ENCODE data around the gene TGM2. TPM values are rescaled to one million over a fixed set of nuclear protein-coding genes. Genes with fewer than 3 reads are reported as not detected.
A peak's percentile ranks its signal among the peaks of the same experiment; 100 is the strongest.

Gene TGM2
- total and polyA plus RNA-seq, 2 donors from 2014 or later, result 44.6 to 611 TPM

GRCh38 chr20:38156280-38156679 is 8.8 kb downstream of the TGM2 start:
- Histone ChIP-seq H3K4me3 (ENCODE audit: low read length in 3 of 3) (no peak overlapping the region), H3K36me3 (ENCODE audit: control insufficient read depth in 2 of 3, insufficient read depth in 3 of 3, low read length in 3 of 3) (no peaks in the 10 kb centered on the region), H3K9ac (ENCODE audit: low read length in 3 of 3) (no peak overlapping the region), H3K27ac (ENCODE audit: low read depth in 2 of 2, low read length in 2 of 2) (peak overlapping the region in 1 of 2 donors; percentile 26), H3K27me3 (ENCODE audit: control insufficient read depth, insufficient read depth, low read length) (no peaks in the 10 kb centered on the region), H3K9me3 (ENCODE audit: control insufficient read depth in 2 of 3, insufficient read depth in 1 of 3, low read length in 3 of 3) (no peaks in the 10 kb centered on the region), H3K4me1 (ENCODE audit: control insufficient read depth in 2 of 3, insufficient read depth in 2 of 3, low read depth in 1 of 3, low read length in 3 of 3) (peaks cover 5 to 26% (median 20%) of the 10 kb centered on the region in 3 donors)
- no peak for TF ChIP-seq CTCF (IDR thresholded peaks at IDR 0.05; ENCODE audit: borderline replicate concordance, extremely low read depth, insufficient read depth)
- peak in 1 of 5 donors; percentile 41 for DNase-seq
- intact Hi-C loops (cut with DNase I), result no loop called here
- no peak for FAIRE-seq

GRCh38 chr20:38155811-38156210 is 9.3 kb downstream of the TGM2 start:
- Histone ChIP-seq H3K4me3 (ENCODE audit: low read length in 3 of 3) (no peak overlapping the region), H3K27ac (ENCODE audit: low read depth in 2 of 2, low read length in 2 of 2) (no peak overlapping the region), H3K9me3 (ENCODE audit: control insufficient read depth in 2 of 3, insufficient read depth in 1 of 3, low read length in 3 of 3) (no peaks in the 10 kb centered on the region), H3K9ac (ENCODE audit: low read length in 3 of 3) (no peak overlapping the region), H3K4me1 (ENCODE audit: control insufficient read depth in 2 of 3, insufficient read depth in 2 of 3, low read depth in 1 of 3, low read length in 3 of 3) (peaks cover 5 to 31% (median 22%) of the 10 kb centered on the region in 3 donors), H3K27me3 (ENCODE audit: control insufficient read depth, insufficient read depth, low read length) (no peaks in the 10 kb centered on the region), H3K36me3 (ENCODE audit: control insufficient read depth in 2 of 3, insufficient read depth in 3 of 3, low read length in 3 of 3) (peaks cover 0 to 2% (median 0%) of the 10 kb centered on the region in 3 donors)
- peak in 1 of 5 donors; percentile 73 for DNase-seq
- TF ChIP-seq CTCF (IDR thresholded peaks at IDR 0.05; ENCODE audit: borderline replicate concordance, extremely low read depth, insufficient read depth), result no peak
- no peak for FAIRE-seq
- intact Hi-C loops (cut with DNase I), result no loop called here

- no peak overlapping the region for H3K4me3 ChIP-seq (ENCODE audit: low read length in 3 of 3)
- no peak overlapping the region for H3K9ac ChIP-seq (ENCODE audit: low read length in 3 of 3)
- intact Hi-C loops (cut with DNase I), result no loop called here
- DNase-seq, result no peak
- TF ChIP-seq CTCF (IDR thresholded peaks at IDR 0.05; ENCODE audit: borderline replicate concordance, extremely low read depth, insufficient read depth), result no peak
- FAIRE-seq, result no peak
- H3K27ac ChIP-seq (ENCODE audit: low read depth in 2 of 2, low read length in 2 of 2), result peak overlapping the region; percentile 86 to 96
- H3K9me3 ChIP-seq (ENCODE audit: control insufficient read depth in 2 of 3, insufficient read depth in 1 of 3, low read length in 3 of 3), result no peaks in the 10 kb centered on the region
- H3K27me3 ChIP-seq (ENCODE audit: control insufficient read depth, insufficient read depth, low read length), result no peaks in the 10 kb centered on the region
- H3K36me3 ChIP-seq (ENCODE audit: control insufficient read depth in 2 of 3, insufficient read depth in 3 of 3, low read length in 3 of 3), result peaks cover 0 to 7% (median 2%) of the 10 kb centered on the region in 3 donors
- peaks cover 5 to 41% (median 25%) of the 10 kb centered on the region in 3 donors for H3K4me1 ChIP-seq (ENCODE audit: control insufficient read depth in 2 of 3, insufficient read depth in 2 of 3, low read depth in 1 of 3, low read length in 3 of 3)
Observed at GRCh38 chr20:38153401-38153800, 11.7 kb downstream of the TGM2 start.

Data from kidney (tissue), 14 donors.